Stimulated activated CD4-positive, alpha-beta T cell treated with anti-CD3 and anti-CD28 coated beads, Interleukin-1b, Interleukin-23, amount 100 ng/mL, for 4 hours (primary cell): ENCODE measurements around the gene MYL6B.
A peak's percentile ranks its signal among the peaks of the same experiment; 100 is the strongest.
"Not testable (repeated sequence)": the region's sequence is repeated elsewhere in the genome, so short reads cannot be mapped to it uniquely, and the experiment has no call there.

Experiments
- DNase-seq, 2 donors: peaks; one replicate each; pipeline ENCODE4 v3.0.0-alpha.2; 2020; ENCODE audit warnings: low read depth in 2 of 2

Gene MYL6B

GRCh38 chr12:56152132-56152755, at the start of gene MYL6B:
Gene MYL6B, plus strand, starts transcription at chr12:56152587. Its CDS starts 1,332 bp downstream, at chr12:56153919.
- DNase-seq: peak; percentile 86 to 92

DNA sequence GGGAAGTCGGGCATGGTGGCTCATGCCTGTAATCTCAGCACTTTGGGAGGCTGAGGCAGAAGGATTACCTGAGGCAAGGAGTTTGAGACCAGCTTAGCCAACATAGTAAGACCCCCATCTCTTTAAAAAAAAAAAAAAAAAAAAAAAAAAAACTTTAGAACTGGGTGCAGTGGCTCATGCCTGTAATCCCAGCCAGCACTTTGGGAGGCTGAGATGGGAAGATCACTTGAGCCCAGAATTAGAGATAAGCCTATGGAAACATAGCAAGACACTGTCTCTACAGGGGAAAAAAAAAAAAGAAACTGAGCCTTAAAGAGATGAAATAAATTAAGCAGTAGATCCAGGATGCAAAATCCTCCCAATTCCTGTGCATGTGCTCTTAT, 49.7 kb upstream of the MYL6B start:
- DNase-seq: no peak

- no peak for DNase-seq
Measured at GRCh38 chr12:56103066-56103711, 49.2 kb upstream of the MYL6B start.

- DNase-seq: no peak
Measured at GRCh38 chr12:56103823-56104108, 48.6 kb upstream of the MYL6B start.

- DNase-seq: peak; percentile 93 to 96
Measured at GRCh38 chr12:56104109-56104814, 48.1 kb upstream of the MYL6B start, which contains the start of gene PA2G4. Gene PA2G4, plus strand, starts transcription at chr12:56104559. Its CDS starts 179 bp downstream, at chr12:56104738.

GRCh38 chr12:56104815-56105608, 47.4 kb upstream of the MYL6B start:
- DNase-seq: no peak

DNA sequence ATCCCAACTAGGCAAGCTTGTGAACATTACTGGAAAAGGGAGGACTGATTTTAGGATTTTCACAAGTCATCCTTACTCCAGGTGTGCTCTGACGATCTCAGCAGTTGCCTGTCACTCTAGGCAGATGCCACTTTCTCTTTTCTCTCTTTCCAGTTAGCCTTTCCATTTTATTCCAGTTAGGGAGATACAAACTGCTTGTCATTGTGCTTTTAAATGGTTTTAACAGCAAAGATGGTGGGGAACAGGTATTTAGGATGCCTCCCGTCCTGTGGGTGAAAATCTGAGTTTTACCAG, 46.8 kb upstream of the MYL6B start:
- no peak for DNase-seq

GRCh38 chr12:56107242-56107641, 45.1 kb upstream of the MYL6B start:
- no peak for DNase-seq

DNA sequence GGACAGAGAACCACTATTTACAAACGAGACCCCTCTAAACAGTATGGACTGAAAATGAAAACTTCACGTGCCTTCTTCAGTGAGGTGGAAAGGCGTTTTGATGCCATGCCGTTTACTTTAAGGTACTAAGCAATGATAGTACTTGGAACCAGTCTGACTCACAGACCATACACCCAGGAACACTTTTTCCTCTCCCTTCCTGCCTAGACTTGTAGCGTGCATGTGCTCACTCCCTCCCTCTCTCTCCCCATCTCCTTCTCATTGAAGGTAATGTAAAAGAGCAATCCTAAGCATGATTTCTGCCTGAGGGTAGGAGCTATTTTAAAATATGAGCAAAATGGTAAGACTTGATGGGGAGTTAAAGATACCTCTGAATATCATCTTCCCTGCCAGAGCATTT, 41.8 kb upstream of the MYL6B start:
- DNase-seq: no peak

GRCh38 chr12:56114084-56114483, 38.3 kb upstream of the MYL6B start:
- no peak for DNase-seq

DNA sequence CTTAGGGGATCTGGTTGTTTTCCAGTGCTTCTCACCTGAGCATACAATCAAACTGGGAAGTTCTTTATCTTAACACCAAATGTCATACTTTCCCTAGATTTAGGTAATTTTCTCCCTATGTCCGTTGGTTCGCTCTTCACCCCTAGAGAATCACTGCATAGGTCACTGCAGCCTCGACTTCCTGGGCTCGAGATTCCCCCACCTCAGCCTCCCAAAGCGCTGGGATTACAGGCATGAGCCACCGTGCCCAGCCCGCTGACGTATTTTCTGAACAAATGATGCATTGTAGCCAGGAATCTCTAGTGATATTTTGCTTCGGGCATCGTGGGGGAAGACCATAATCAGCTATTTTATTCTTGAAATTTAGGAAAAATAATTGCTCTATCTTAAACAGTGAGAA, 37.1 kb upstream of the MYL6B start:
- DNase-seq: no peak

GRCh38 chr12:56116267-56117081, 35.9 kb upstream of the MYL6B start, which contains the start of gene RPL41:
Gene RPL41, plus strand, starts transcription at chr12:56116633.
- DNase-seq: peak; percentile 89 to 93

- not testable (repeated sequence) for DNase-seq
Measured at GRCh38 chr12:56117082-56117706, 35.2 kb upstream of the MYL6B start.

GRCh38 chr12:56117778-56118687, 34.4 kb upstream of the MYL6B start, which contains the start of gene ZC3H10:
Gene ZC3H10, plus strand, starts transcription at chr12:56118266. Its CDS starts 2,297 bp downstream, at chr12:56120563.
- peak; percentile 91 to 94 for DNase-seq

- no peak for DNase-seq
Measured at GRCh38 chr12:56118688-56119357, 33.6 kb upstream of the MYL6B start.

- peak in 1 of 2 donors; percentile 52 for DNase-seq
Measured at GRCh38 chr12:56119361-56119796, 33.0 kb upstream of the MYL6B start.

GRCh38 chr12:56120158-56120846, 32.1 kb upstream of the MYL6B start:
- no peak for DNase-seq

- no peak for DNase-seq
Measured at GRCh38 chr12:56121204-56121870, 31.1 kb upstream of the MYL6B start.
